Stimulated activated CD4-positive, alpha-beta T cell treated with anti-CD3 and anti-CD28 coated beads, Interleukin-2, amount 100 ng/mL, for 48 hours (primary cell): Measurements from ENCODE around the gene MSN.
"Not testable (repeated sequence)": the region's sequence is repeated elsewhere in the genome, so short reads cannot be mapped to it uniquely, and the experiment has no call there.

Source experiments
- DNase-seq, 2 donors: peaks; one replicate each; pipeline ENCODE4 v3.0.0-alpha.2; 2020

Gene MSN

DNA sequence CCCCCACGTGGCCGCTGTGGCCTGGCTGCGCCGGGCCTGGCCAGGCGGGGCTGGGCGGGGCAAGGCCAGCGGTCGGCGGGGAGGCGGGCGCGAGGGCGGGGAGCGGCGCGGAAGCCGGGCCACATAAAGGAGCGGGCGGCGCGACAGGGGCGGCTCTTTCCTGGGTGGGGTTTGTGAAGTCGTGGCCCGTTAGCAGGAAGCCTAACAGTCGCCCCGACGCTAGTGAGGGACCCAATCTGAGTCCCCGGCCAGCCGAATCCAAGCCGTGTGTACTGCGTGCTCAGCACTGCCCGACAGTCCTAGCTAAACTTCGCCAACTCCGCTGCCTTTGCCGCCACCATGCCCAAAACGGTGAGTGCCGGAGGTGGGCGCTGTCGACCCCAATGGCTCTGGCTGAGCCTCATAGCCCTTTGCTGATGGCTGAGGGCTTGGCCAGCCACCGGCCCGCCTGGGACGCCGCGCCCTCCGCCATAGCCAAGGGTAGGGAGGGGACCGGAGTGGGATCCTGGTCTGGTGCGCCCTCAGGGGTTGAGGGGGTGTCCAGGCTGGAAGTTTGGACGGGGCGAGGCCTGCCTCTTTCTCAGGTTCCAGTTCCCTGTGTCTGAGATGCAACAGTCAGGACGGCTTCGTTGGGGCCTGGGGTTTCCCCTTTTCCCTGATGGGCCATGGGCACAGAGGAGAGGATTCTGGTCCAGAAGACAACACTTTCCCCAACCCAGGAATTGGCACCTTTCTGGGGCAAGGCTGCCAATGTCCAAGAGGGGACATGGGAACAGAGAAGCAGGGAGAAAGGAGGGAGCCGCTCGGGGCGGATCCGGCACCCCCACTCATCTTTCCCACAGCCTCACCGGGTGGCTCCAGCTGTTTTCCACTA is at the start of gene MSN:
Gene MSN (plus strand): TSS at position 152 of the 874 bp plus-strand sequence. CDS start 188 bp downstream, at position 340.
- DNase-seq, result peak; percentile 50 to 64

DNA sequence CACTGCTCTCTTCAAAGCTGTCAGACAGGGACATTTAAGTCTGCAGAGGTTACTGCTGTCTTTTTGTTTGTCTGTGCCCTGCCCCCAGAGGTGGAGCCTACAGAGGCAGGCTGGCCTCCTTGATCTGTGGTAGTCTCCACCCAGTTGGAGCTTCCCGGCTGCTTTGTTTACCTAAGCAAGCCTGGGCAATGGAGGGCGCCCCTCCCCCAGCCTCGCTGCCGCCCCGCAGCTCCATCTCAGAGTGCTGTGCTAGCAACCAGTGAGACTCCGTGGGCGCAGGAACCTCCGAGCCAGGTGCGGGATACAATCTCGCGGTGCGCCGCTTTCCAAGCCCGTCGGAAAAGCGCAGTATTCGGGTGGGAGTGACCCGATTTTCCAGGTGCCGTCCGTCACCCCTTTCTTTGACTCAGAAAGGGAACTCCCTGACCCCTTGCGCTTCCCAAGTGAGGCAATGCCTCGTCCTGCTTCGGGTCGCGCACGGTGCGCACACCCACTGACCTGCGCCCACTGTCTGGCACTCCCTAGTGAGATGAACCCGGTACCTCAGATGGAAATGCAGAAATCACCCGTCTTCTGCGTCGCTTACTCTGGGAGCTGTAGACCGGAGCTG is 47.3 kb upstream of the MSN start:
- not testable (repeated sequence) for DNase-seq

DNA sequence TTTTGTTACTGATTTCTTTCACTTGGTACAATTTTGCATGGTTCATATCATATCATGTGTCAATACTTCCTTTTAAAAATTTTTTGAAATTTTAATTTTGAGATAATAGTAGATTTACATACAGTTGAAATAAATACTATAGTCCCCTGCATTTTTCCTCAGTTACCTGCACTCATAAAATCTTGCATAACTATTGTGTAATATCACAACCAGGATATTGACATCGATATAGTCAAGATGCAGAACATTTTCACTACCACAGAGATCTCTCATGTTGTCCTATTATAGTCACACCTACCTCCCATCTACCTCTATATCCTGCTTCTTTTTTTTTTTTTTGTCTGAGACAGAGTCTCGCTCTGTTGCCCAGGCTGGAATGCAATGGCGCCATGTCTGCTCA is 36.7 kb upstream of the MSN start:
- no peak for DNase-seq

DNA sequence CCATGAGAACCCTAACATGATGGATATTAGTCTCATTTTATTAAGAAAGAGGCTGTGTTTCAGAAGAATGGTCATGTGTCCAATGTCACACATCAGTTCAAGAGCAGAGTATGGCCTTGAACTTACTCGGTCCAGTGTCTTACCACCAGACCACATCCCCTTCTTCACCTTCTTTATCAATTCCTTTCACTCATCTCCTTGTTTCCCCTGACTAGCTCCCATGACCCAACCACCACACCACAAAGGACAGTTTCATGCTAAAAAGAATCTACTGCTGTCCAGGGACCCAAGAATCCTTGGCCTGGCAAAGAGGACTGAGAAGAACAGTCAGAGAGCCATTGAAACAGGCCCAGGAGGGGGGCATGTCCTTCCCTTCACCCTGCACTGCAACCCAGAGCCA is 33.6 kb upstream of the MSN start:
- DNase-seq, result no peak

DNA sequence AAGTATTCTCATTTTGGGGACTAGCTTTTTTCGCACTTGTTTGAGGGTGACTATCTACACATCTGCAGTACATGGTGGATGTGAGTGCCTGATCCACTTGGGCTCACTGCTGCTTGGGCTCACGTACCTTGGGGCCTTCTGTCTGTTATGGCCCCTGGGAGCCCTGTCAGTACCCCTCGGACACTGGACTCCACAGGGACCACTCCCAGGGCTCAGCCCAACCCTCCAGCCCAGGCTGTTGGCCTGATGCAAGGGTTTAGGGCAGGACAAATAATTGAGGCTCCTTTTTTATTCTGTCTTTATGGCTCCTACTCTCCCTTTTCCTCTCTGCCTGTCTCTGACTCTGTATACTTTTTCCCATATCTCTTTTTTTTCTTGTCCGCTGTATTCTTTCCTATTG is 32.7 kb upstream of the MSN start:
- DNase-seq, result no peak

DNA sequence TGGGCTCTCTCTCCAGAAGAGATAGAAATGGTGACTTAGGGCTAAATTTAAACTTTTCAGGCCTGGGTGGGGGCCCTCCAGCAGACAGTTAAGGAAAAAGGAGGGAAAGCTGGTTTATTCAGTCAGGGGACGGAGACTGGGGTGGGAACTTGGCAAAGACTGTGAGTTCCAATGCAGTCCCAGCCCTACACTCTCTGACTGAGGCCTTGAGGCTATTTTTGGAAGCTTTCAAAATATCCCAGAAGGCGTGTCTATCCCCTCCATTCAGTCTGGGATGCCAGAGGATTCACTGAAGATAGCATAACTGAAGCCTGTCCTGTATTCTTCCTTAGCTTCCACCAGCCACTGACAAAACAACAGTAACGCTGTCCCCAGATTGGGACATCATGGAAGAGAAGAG is 32.1 kb upstream of the MSN start:
- DNase-seq, result no peak

DNA sequence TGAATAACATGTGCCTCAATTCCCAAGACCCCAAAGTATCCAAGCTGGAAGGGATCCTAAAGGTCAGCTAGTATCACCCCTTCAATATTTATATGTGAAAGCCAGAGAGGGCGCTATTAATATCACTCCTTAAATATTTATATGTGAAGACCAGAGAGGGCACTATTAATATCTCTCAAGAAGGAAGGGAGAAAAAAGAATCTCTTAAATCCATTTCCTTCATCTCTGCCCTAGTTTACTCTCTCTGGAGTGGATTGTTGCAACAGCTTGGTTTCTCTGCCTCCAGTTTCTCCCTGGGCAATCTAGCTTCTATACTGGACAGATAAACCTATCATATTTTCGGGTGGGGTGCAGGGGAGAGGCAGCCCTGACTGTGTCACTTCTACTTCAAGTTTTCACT is 31.6 kb upstream of the MSN start:
- DNase-seq, result no peak

DNA sequence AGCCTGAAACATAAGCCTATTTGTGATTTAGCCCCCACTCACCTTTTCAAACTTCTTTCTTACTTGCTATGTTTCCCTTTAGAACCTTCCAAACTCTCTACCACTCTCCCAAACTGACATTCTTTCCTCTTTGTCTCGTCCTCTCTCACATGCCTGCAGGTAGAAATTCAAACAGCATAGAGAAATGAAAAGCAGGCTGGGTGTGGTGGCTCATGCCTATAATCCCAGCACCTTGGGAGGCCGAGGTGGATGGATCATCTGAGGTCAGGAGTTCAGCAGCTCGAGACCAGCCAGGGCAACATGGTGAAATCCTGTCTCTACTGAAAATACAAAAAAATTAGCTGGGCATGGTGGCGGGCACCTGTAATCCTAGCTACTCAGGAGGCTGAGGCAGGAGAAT is 31.2 kb upstream of the MSN start:
- not testable (repeated sequence) for DNase-seq

DNA sequence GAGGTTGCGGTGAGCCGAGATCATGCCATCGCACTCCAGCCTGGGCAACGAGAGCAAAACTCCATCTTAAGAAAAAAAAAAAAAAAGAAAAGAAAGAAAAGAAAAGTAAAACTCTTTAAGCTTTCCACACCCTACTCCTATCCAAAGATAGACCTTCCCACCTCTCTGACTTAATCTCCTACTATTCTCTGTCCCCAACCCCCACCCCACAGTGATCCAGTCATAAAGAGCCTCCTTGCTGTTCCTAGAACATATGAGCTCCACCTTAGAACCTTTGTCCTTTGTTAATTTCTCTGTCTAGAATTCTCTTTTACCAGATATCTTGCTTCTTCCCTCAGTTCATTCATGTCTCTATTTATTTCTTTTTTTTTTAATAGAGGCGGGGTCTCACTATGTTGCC is 30.1 kb upstream of the MSN start:
- DNase-seq, result no peak

DNA sequence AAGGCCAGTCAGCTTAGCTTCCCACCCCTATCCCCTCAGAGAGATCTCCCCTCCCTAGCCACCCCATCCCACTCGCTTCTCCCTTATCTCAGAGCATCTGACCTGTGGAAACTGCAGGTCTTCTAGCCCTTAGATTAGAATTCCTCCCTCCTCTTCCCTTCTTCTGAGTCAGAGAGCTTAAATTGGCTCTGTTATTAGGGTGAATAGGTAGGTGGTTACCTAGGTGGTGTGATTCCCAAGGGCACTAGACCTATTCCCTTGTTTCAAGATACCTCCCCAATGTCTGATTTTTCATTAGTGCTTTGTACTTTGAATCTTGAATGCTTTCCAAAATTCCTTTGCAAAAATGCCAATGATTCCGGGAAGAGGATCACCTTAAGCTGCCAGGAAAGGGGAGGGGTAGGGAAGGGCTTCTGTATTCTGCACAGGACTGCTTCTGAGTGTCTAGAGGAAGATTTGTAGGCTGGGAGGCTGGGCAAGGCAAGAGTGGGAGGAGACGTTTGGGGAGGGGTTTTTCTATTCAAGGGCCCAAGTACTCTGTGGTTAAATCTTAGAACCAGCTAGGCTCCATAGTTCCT is 24.5 kb upstream of the MSN start:
- DNase-seq, result no peak

DNA sequence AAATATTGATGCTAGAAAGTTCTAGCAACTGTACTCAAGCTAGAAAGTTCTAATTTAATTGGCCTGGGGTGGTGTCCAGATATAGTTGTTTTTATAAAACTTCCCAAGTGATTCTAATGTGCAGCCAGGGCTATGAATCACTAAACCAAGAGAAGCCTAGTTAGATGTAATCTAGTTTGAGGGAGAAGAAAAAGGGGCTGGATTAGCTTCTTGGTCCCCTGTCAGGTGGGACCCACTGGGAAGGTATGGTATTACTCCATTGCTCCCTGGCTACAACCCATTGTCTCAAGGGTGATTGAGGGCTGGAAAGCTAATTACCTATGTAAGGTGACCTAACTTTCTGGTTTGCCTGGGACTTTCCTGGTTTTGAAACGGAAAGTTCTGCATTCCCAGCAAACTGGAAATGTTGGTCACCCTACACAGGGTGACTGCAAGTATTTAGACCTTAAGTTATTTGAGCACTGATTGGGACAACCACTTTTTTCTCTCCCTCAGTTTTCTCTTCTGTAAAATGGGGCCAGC is 23.9 kb upstream of the MSN start:
- no peak for DNase-seq

DNA sequence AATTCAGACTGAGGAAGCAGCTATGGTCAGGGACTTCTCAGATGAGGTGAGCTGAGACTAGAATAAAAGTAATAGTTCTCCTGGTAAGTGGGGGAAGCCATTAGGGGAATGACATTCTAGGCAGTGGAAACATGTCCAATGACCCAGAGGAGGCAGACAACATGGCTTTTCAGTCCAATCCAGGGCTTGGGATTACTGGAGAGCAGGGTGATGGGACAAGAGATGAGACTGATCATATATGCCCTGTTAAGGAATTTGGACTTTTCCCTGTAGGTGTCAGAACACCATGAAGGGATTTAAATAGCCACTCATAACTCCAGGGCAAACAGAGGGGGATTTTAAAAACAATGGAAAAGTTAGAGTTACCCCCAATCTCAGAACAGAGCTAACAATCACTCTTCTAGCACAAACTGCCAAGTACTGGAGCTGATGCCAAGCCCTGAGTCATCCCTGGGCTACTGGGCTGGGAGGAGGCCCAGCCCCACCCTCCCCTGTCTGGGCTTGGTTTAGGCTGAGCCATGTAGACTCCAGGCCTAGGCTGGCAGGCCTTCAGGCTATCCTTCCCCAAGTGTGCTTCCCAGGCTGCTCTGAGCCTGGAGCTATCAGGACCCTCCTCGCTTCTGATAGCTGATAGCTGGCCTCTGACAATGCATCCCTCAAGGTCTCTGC is 22.7 kb upstream of the MSN start:
- DNase-seq, result no peak

DNA sequence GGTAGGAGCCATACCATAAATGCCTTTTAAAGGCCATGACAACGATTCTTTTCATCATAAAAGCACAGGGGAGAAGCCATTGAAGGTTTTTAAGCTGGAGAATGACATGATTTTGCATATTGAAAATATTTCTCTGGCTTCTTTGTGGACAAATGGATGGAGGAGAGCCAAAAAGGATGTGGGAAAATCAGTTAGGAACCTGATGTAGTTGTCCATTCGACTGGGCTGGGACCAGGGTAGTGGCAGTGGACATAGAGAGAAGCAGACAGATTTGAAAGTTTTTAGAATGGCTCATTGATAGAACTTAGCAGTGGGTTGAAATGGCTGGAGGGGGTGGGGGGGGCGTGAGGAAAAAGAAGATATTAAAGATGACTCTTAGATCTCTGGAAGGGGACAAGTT is 19.7 kb upstream of the MSN start:
- no peak for DNase-seq

DNA sequence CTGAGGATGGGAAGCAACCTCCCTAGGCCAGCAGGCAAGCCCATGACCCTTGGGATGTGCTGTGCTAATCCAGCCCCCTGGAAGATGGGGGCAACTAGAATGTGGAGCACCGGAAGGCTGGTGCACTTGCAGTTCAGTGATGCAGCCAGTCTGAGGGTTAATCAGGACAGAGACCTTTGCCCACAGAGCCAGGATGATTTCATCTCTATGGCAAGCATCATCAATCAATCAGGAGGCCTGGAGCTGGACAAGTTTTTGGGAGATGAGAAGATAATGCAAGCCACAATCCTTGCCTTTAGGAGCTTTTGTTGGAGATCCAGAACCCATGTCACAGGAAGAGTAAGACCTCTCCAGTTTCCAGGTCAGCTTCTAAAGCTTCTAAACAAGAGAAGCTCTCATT is 15.4 kb upstream of the MSN start:
- DNase-seq, result no peak

DNA sequence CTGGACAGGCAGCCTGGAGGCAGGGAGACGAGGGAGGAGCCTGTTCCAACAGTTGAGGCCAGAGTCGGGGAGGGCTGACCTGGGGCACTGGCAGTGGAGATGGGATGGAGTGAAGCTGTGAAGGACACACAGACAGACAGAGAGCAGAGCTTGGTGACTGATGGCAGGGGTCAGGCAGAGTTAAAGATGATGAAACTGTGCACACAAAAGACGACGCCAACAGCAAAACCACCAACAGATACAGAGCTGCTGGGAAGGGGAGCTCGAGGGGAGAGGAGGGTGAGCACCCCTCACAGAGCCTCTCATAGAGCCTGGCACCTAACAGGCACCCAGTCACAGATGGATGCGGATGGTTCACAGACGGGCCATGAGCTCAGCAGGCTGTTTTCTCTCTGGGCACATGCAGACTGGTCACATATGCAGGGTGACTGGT is 10.4 kb upstream of the MSN start:
- DNase-seq, result not testable (repeated sequence)

DNA sequence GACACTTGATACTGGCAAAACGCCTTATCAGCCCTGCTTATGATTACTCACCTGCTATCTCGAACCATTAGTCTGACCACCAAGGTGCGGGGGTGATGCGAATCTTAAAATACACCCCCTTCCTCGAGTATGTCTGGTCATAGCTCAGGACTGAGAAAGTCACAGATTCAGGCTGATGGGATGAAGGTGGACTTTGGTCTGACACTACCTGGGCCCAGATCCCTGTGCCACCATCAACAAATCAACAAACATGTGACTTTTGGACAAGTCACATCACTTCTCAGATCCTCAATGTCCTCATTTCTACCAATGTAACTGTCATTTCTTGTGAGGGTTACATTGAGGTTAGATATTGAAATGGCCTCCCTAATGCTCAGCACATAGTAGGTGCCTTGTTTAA is 9.8 kb upstream of the MSN start:
- DNase-seq, result no peak

DNA sequence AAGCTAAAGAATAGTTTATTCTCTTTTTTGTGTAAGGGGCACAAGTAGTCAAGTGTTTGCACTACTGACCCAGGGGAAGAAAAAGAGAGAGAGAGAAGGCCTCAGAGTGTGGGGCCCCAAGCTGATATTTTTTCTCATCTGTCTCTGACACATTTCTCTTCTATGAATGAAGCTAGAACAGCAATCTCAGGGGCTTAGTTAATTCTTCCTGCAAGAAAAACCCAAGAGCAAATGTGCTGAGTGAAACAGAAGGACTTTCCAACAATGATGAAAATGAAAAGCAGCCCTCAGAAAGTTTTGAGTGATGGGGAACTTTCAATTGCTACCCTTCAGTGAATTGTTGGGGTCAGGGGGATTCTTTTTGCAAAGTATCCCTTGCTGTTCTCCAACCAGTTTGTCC is 9.2 kb upstream of the MSN start:
- DNase-seq, result no peak

DNA sequence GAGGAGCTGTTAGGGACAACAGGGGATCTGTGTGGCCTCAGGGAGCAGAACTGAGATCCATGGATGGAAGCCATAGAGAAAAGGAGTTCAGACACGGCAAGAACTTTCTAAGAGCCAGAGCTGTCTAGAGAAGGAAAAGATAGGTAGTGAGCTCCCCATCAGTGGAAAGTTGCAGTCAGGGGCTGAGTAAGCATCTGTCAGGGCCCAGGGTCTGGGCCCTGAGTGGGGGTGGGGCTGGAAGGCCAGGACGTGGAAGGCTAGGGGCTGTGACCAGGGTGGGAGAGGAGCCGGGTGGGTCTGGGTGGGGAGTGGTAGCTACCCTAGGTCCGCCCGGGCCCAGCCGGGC is 324 bp upstream of the MSN start:
- no peak for DNase-seq

DNA sequence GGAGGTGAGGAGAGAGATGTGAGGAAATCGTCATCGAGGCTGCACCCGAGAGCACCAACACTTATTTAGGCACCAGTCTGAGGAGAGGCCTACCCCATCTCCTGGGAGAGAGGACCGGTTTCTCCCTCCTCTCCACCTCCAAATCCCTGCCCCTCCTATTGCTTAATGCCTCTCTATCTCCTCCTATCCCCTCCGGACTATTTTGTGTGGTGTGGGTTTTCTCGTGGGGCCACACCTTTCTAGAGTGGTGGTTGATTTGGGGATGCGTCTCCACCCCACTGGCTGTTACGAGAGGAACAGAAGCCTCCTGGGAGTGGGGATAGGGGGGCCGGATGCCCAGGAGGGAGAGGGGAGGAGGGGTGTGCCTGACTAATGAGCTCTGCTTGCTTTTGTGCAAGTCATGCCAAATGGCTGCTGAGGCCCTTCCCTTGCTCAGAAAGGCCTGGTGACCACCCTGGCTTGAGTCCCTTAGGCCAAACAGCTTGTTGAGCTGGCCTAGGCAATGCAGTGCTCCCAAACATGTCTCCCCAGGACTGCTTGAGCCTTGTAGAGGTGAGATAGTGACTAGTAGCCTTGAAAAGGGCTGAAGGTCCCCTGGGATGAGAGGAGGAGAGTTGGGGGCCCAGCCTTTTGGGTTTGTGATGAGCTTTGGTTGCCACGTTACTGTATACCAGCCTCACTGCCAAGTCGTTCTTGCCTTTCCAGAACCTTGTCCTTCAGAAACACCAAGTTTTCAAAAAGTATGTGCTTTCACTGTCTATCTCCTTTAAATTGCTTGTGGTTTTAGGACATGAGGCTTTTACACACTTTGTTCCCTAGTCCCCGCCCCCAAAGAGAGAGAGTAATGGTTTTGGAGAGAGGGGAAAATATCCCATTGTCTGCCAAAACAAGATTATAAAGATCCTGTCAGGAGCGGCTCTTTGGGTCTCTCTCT is 1.2 kb downstream of the MSN start:
- DNase-seq, result no peak

DNA sequence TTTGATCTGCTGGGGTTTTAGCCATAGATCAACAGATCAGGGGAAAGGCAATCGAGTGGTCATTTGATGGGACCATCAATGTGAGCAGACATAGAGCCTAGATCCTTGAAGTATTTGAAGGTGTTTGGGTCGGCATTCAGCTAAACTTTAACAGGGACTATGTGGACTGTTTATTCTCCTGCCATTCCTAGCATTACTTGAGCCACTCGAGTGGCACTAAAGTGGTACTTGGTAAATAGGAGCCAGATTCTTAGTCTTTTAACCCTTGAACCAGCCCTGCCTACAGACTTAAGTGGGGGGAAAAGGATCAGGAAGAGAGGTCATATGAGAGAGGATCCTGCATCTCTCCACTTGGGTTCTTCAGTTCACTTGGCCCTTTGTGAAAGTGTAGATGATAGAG is 3.8 kb downstream of the MSN start:
- DNase-seq, result no peak

DNA sequence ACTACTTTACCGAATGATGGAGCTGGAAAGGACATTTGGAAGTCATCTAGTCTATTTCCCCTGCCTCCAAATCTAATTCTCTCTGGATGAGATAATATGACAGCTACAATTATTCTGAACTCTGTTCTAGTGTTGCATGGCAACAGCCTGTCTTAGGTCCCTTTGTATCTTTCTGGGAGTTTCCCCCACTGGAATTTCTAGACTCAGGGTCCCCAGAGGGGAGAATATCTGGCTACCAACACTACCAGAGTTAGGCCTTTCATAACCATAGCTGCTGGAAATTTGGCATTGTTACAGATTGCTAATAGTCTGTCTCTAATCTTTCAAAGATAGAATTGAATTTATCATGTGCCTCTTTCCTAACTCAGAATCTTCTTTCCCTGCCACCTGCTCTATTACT is 4.5 kb downstream of the MSN start:
- DNase-seq, result no peak

DNA sequence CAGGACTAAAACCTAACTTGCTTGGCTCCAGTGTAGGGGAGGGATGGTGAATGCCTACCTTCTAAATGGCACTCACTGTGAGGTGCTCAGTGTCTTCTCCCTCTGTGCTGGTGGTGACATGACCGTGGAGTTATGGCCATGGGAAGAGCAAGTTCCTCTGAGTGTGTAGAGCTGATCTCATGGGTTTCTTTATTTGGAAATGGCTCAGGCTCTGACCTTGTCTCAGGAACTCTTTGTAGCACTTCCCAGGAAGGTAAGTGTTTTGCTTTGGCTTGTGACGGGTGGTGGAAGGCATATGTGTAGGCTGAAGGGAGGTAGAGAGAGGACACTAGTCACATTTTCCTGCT is 6.4 kb downstream of the MSN start:
- no peak for DNase-seq
